ENCODE data around the gene OR51S1.

DNA sequence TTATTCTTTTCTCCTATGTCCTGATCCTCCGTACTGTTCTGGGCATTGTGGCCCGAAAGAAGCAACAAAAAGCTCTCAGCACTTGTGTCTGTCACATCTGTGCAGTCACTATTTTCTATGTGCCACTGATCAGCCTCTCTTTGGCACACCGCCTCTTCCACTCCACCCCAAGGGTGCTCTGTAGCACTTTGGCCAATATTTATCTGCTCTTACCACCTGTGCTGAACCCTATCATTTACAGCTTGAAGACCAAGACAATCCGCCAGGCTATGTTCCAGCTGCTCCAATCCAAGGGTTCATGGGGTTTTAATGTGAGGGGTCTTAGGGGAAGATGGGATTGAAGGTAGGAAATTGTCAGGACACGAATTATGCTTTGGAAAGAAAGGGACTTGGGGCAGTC lies 33.5 kb upstream of the OR51S1 start:
- TF ChIP-seq, protein P1, sequence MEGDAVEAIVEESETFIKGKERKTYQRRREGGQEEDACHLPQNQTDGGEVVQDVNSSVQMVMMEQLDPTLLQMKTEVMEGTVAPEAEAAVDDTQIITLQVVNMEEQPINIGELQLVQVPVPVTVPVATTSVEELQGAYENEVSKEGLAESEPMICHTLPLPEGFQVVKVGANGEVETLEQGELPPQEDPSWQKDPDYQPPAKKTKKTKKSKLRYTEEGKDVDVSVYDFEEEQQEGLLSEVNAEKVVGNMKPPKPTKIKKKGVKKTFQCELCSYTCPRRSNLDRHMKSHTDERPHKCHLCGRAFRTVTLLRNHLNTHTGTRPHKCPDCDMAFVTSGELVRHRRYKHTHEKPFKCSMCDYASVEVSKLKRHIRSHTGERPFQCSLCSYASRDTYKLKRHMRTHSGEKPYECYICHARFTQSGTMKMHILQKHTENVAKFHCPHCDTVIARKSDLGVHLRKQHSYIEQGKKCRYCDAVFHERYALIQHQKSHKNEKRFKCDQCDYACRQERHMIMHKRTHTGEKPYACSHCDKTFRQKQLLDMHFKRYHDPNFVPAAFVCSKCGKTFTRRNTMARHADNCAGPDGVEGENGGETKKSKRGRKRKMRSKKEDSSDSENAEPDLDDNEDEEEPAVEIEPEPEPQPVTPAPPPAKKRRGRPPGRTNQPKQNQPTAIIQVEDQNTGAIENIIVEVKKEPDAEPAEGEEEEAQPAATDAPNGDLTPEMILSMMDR (IDR thresholded peaks at IDR 0.05; ENCODE audit: insufficient read depth, low read length): no peak
- TF ChIP-seq SPI1 (IDR thresholded peaks at IDR 0.05; ENCODE audit: borderline replicate concordance, low read depth): no peak
- TF ChIP-seq GABPA (IDR thresholded peaks at IDR 0.05; ENCODE audit: low read depth): no peak
- no peak for TF ChIP-seq POLR2AphosphoS5 (IDR thresholded peaks at IDR 0.05; ENCODE audit: low read depth)
